T-helper 1 cell treated with Interleukin-12 subunit alpha and Interleukin-12 subunit beta and Interleukin-4 antibody, amounts not matched to agents 30 μg/mL and 1 μg/mL, for 36 hours (primary cell): ENCODE results near the gene FAM110A.
"Not testable (repeated sequence)": the region's sequence is repeated elsewhere in the genome, so short reads cannot be mapped to it uniquely, and the experiment has no call there.

ENCODE experiments used
- H3K27ac Mint-ChIP-seq: one replicate; pipeline ENCODE4 v1.8.0; 2021; ENCODE audit warnings: mild to moderate bottlenecking, mixed read lengths
- H3K27me3 Mint-ChIP-seq: one replicate; pipeline ENCODE4 v1.8.0; 2021; ENCODE audit warnings: low read depth, mixed read lengths
- H3K36me3 Mint-ChIP-seq: one replicate; pipeline ENCODE4 v1.8.0; 2021; ENCODE audit warnings: low read depth, mixed read lengths
- H3K4me1 Mint-ChIP-seq: one replicate; pipeline ENCODE4 v1.8.0; 2021; ENCODE audit warnings: low read depth, mixed read lengths
- H3K4me3 Mint-ChIP-seq: one replicate; pipeline ENCODE4 v1.8.0; 2021; ENCODE audit warnings: mild to moderate bottlenecking, moderate library complexity, mixed read lengths
- H3K9me3 Mint-ChIP-seq: one replicate; pipeline ENCODE4 v1.8.0; 2021; ENCODE audit warnings: mixed read lengths

Gene FAM110A

GRCh38 chr20:833450-834150, at the start of gene FAM110A:
TSS of gene FAM110A (plus strand) at chr20:833715. CDS start at chr20:844805, 11,090 bp downstream.
- peaks cover 5% of the 10 kb centered on the region for H3K36me3 Mint-ChIP-seq
- H3K27me3 Mint-ChIP-seq: no peaks in the 10 kb centered on the region
- H3K27ac Mint-ChIP-seq: peak within 1 kb of the TSS; percentile 88
- H3K9me3 Mint-ChIP-seq: no peaks in the 10 kb centered on the region
- H3K4me1 Mint-ChIP-seq: peaks cover 37% of the 10 kb centered on the region
- peak within 1 kb of the TSS; percentile 79 for H3K4me3 Mint-ChIP-seq

- Mint-ChIP-seq H3K27ac (no peak overlapping the region), H3K36me3 (no peaks in the 10 kb centered on the region), H3K4me1 (no peaks in the 10 kb centered on the region), H3K9me3 (peaks cover 31% of the 10 kb centered on the region), H3K4me3 (no peak overlapping the region), H3K27me3 (peaks cover 3% of the 10 kb centered on the region)
Observed at GRCh38 chr20:787825-788224, 45.7 kb upstream of the FAM110A start.

- H3K27ac Mint-ChIP-seq: no peak overlapping the region
- H3K4me1 Mint-ChIP-seq: no peaks in the 10 kb centered on the region
- H3K27me3 Mint-ChIP-seq: peaks cover 3% of the 10 kb centered on the region
Observed at GRCh38 chr20:791056-791455, 42.5 kb upstream of the FAM110A start.

GRCh38 chr20:792248-792647, 41.3 kb upstream of the FAM110A start:
- no peaks in the 10 kb centered on the region for H3K36me3 Mint-ChIP-seq
- no peaks in the 10 kb centered on the region for H3K27me3 Mint-ChIP-seq
- no peak overlapping the region for H3K27ac Mint-ChIP-seq
- H3K4me1 Mint-ChIP-seq: no peaks in the 10 kb centered on the region
- no peak overlapping the region for H3K4me3 Mint-ChIP-seq
- peaks cover 18% of the 10 kb centered on the region for H3K9me3 Mint-ChIP-seq

More at GRCh38 chr20:791056-791455, 42.5 kb upstream of the FAM110A start:
- Mint-ChIP-seq H3K9me3 (peaks cover 18% of the 10 kb centered on the region), H3K4me3 (no peak overlapping the region), H3K36me3 (no peaks in the 10 kb centered on the region)

- peaks cover 10% of the 10 kb centered on the region for H3K9me3 Mint-ChIP-seq
- H3K27me3 Mint-ChIP-seq: no peaks in the 10 kb centered on the region
- no peak overlapping the region for H3K27ac Mint-ChIP-seq
- no peaks in the 10 kb centered on the region for H3K36me3 Mint-ChIP-seq
- H3K4me1 Mint-ChIP-seq: no peaks in the 10 kb centered on the region
- H3K4me3 Mint-ChIP-seq: no peak overlapping the region
Observed at GRCh38 chr20:796921-797320, 36.6 kb upstream of the FAM110A start.

- not testable (repeated sequence) for H3K4me3 Mint-ChIP-seq, H3K4me1 Mint-ChIP-seq, H3K27ac Mint-ChIP-seq, H3K27me3 Mint-ChIP-seq, H3K9me3 Mint-ChIP-seq, H3K36me3 Mint-ChIP-seq
Observed at GRCh38 chr20:798746-799145, 34.8 kb upstream of the FAM110A start.

GRCh38 chr20:800026-800425, 33.5 kb upstream of the FAM110A start:
- H3K36me3 Mint-ChIP-seq: not testable (repeated sequence)

GRCh38 chr20:801678-802077, 31.8 kb upstream of the FAM110A start:
- Mint-ChIP-seq H3K4me3 (no peak overlapping the region), H3K4me1 (no peaks in the 10 kb centered on the region), H3K36me3 (peaks cover 2% of the 10 kb centered on the region), H3K27ac (no peak overlapping the region), H3K9me3 (peaks cover 14% of the 10 kb centered on the region), H3K27me3 (no peaks in the 10 kb centered on the region)

More at GRCh38 chr20:800026-800425, 33.5 kb upstream of the FAM110A start:
- not testable (repeated sequence) for H3K4me3 Mint-ChIP-seq, H3K27me3 Mint-ChIP-seq, H3K27ac Mint-ChIP-seq, H3K4me1 Mint-ChIP-seq, H3K9me3 Mint-ChIP-seq

GRCh38 chr20:805713-806112, 27.8 kb upstream of the FAM110A start:
- no peak overlapping the region for H3K4me3 Mint-ChIP-seq
- peaks cover 2% of the 10 kb centered on the region for H3K36me3 Mint-ChIP-seq
- H3K27me3 Mint-ChIP-seq: peaks cover 5% of the 10 kb centered on the region
- peaks cover 14% of the 10 kb centered on the region for H3K9me3 Mint-ChIP-seq
- no peaks in the 10 kb centered on the region for H3K4me1 Mint-ChIP-seq
- no peak overlapping the region for H3K27ac Mint-ChIP-seq

GRCh38 chr20:811776-812434, 21.6 kb upstream of the FAM110A start:
- H3K4me1 Mint-ChIP-seq, H3K9me3 Mint-ChIP-seq, H3K27ac Mint-ChIP-seq, H3K36me3 Mint-ChIP-seq, H3K4me3 Mint-ChIP-seq, H3K27me3 Mint-ChIP-seq: not testable (repeated sequence)

GRCh38 chr20:812435-812814, 21.1 kb upstream of the FAM110A start:
- H3K9me3 Mint-ChIP-seq, H3K27ac Mint-ChIP-seq, H3K27me3 Mint-ChIP-seq, H3K36me3 Mint-ChIP-seq, H3K4me3 Mint-ChIP-seq, H3K4me1 Mint-ChIP-seq: not testable (repeated sequence)

GRCh38 chr20:813390-813789, 20.1 kb upstream of the FAM110A start:
- Mint-ChIP-seq H3K27me3 (peaks cover 9% of the 10 kb centered on the region), H3K4me3 (no peak overlapping the region), H3K36me3 (no peaks in the 10 kb centered on the region), H3K27ac (no peak overlapping the region), H3K9me3 (no peaks in the 10 kb centered on the region), H3K4me1 (peaks cover 1% of the 10 kb centered on the region)

- Mint-ChIP-seq H3K27me3 (peaks cover 6% of the 10 kb centered on the region), H3K4me3 (no peak overlapping the region)
Observed at GRCh38 chr20:815226-815625, 18.3 kb upstream of the FAM110A start.

GRCh38 chr20:815914-816606, 17.5 kb upstream of the FAM110A start:
- peaks cover 6% of the 10 kb centered on the region for H3K4me1 Mint-ChIP-seq
- no peak overlapping the region for H3K27ac Mint-ChIP-seq
- H3K27me3 Mint-ChIP-seq: peaks cover 5% of the 10 kb centered on the region
- no peaks in the 10 kb centered on the region for H3K36me3 Mint-ChIP-seq
- no peak overlapping the region for H3K4me3 Mint-ChIP-seq
- H3K9me3 Mint-ChIP-seq: no peaks in the 10 kb centered on the region

More at GRCh38 chr20:815226-815625, 18.3 kb upstream of the FAM110A start:
- Mint-ChIP-seq H3K9me3 (no peaks in the 10 kb centered on the region), H3K27ac (no peak overlapping the region), H3K4me1 (peaks cover 2% of the 10 kb centered on the region), H3K36me3 (no peaks in the 10 kb centered on the region)
